Measurements from ENCODE around the gene PIGL. TPM values are rescaled to one million over a fixed set of nuclear protein-coding genes. Genes with fewer than 3 reads are reported as not detected.

Gene PIGL
- total RNA-seq, 2 donors from 2014 or later, result 52.1 to 124 TPM

- DNase-seq (ENCODE audit: low spot score), result no peak
- Histone ChIP-seq H3K27me3 (replicated peaks; ENCODE audit: insufficient read depth) (no peaks in the 10 kb centered on the region), H3K27ac (peak overlapping the region; percentile 36 to 62), H3K9me3 (no peaks in the 10 kb centered on the region), H3K36me3 (no peaks in the 10 kb centered on the region), H3K4me3 (peak overlapping the region; percentile 39), H3K4me1 (ENCODE audit: control insufficient read depth in 1 of 2, low read depth in 2 of 2) (peaks cover 15 to 24% of the 10 kb centered on the region in 2 donors)
- ATAC-seq (ENCODE audit: insufficient number of reproducible peaks, low FRiP score, low read depth), result no peak
- no peak for TF ChIP-seq CTCF (IDR thresholded peaks at IDR 0.05)
Measured at GRCh38 chr17:16254773-16255400, 37.9 kb downstream of the PIGL start.

- ATAC-seq (ENCODE audit: insufficient number of reproducible peaks, low FRiP score, low read depth) (peak; percentile 73), DNase-seq (ENCODE audit: low spot score) (peak; percentile 15)
- Histone ChIP-seq H3K9me3 (no peaks in the 10 kb centered on the region), H3K4me1 (ENCODE audit: control insufficient read depth in 1 of 2, low read depth in 2 of 2) (peaks cover 15 to 24% of the 10 kb centered on the region in 2 donors), H3K27ac (peak overlapping the region; percentile 36 to 62), H3K4me3 (peak overlapping the region; percentile 39), H3K27me3 (replicated peaks; ENCODE audit: insufficient read depth) (no peaks in the 10 kb centered on the region), H3K36me3 (no peaks in the 10 kb centered on the region)
- TF ChIP-seq CTCF (IDR thresholded peaks at IDR 0.05), result no peak
Measured at GRCh38 chr17:16255481-16255921, 38.5 kb downstream of the PIGL start.

DNA sequence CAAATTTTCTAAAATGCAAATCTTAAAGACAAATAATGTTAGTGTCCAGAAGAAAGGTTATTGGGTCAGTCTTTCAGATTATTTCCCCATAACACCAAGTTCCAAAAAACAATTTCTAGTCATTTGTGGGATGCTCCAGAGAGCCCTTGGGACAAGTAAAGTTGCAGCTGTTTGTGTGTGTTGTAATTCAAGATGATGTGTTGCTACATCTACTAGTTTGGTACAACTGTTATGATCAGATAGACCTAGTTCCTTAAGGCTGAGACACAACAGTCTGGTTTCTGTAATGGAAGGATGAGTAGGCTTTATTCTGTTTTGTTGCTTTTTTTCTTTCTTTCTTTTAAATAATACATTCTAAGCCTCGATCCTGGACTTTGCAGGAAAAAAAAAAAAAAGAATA lies 41.9 kb downstream of the PIGL start:
- DNase-seq (ENCODE audit: low spot score) (no peak), ATAC-seq (ENCODE audit: insufficient number of reproducible peaks, low FRiP score, low read depth) (no peak)
- TF ChIP-seq CTCF (IDR thresholded peaks at IDR 0.05), result no peak
- no peaks in the 10 kb centered on the region for H3K27me3 ChIP-seq (replicated peaks; ENCODE audit: insufficient read depth)
- H3K9me3 ChIP-seq, result no peaks in the 10 kb centered on the region
- peaks cover 15 to 24% of the 10 kb centered on the region in 2 donors for H3K4me1 ChIP-seq (ENCODE audit: control insufficient read depth in 1 of 2, low read depth in 2 of 2)
- H3K27ac ChIP-seq, result no peak overlapping the region
- no peaks in the 10 kb centered on the region for H3K36me3 ChIP-seq
- H3K4me3 ChIP-seq, result no peak overlapping the region

DNA sequence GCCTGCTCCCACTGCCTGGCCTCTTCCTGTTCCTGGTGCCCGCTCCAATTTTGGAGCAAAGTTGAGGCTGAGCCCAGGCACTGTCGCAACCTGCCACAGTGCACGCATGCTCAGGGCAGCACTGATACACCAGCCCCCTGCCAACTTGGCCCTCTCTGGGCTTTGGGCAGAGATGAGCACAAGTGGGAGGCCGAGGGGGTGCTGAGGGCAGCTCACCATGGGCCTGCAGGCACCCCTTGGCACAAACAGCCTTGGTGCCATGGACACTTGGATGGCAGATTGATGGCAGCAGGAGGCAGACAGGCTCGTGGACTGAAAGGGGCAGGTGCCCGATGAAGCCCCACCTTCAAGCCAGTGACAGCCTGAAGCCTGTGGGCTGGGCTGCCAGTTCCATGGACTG lies 42.9 kb downstream of the PIGL start:
- Histone ChIP-seq H3K4me1 (ENCODE audit: control insufficient read depth in 1 of 2, low read depth in 2 of 2) (peaks cover 13 to 20% of the 10 kb centered on the region in 2 donors), H3K36me3 (no peaks in the 10 kb centered on the region), H3K27me3 (replicated peaks; ENCODE audit: insufficient read depth) (no peaks in the 10 kb centered on the region), H3K27ac (no peak overlapping the region), H3K9me3 (no peaks in the 10 kb centered on the region), H3K4me3 (no peak overlapping the region)
- TF ChIP-seq CTCF (IDR thresholded peaks at IDR 0.05), result no peak
- DNase-seq (ENCODE audit: low spot score) (no peak), ATAC-seq (ENCODE audit: insufficient number of reproducible peaks, low FRiP score, low read depth) (no peak)

DNA sequence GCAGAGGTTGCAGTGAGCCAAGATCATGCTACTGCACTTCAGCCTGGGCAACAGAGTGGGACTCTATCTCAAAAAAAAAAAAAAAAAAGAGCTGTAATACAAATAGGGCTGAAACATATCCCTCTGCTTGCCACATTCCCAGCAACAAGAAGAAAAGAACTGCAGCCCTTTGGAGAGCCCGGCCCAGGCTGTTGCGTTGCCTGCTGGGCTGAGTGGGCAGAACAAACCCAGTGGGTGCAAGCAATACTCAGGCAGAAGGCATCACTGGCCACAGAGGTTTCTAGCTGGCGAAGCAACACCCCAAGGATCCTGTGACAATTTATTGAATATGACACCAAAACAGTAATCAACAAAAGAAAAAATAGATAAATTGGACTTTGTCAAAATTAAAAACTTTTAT lies 44.0 kb downstream of the PIGL start:
- H3K27ac ChIP-seq, result no peak overlapping the region
- no peaks in the 10 kb centered on the region for H3K36me3 ChIP-seq
- H3K4me3 ChIP-seq, result no peak overlapping the region
- peaks cover 5 to 9% of the 10 kb centered on the region in 2 donors for H3K4me1 ChIP-seq (ENCODE audit: control insufficient read depth in 1 of 2, low read depth in 2 of 2)
- ATAC-seq (ENCODE audit: insufficient number of reproducible peaks, low FRiP score, low read depth) (no peak), DNase-seq (ENCODE audit: low spot score) (no peak)
- no peaks in the 10 kb centered on the region for H3K9me3 ChIP-seq
- H3K27me3 ChIP-seq (replicated peaks; ENCODE audit: insufficient read depth), result no peaks in the 10 kb centered on the region
- TF ChIP-seq CTCF (IDR thresholded peaks at IDR 0.05), result no peak

Measured in thoracic aorta (tissue), 2 donors.